A549 (cell line): ENCODE results near the gene TBC1D14.

Experiments
- CTCF ChIP-seq: fragments of >200 bp; sonication (Bioruptor Twin); formaldehyde crosslinking; IDR thresholded peaks from 3 replicates; pipeline ENCODE4 v1.5.1; 2016
- ESRRA ChIP-seq: fragments of 150-350 bp; IDR thresholded peaks from 2 replicates; pipeline ENCODE4 v1.6.1; 2014; ENCODE audit warnings: mild to moderate bottlenecking, low read length, borderline replicate concordance
- JUNB ChIP-seq: fragments of >200 bp; sonication (Bioruptor Twin); formaldehyde crosslinking; IDR thresholded peaks from 2 replicates; pipeline ENCODE4 v1.6.1; 2016
- POLR2A ChIP-seq: IDR thresholded peaks from 2 replicates; pipeline ENCODE4 v1.6.1; 2012; ENCODE audit warnings: mild to moderate bottlenecking, low read length
- RFX5 ChIP-seq: fragments of 450-650 bp; IDR thresholded peaks from 2 replicates; pipeline ENCODE4 v1.7.1; 2014; ENCODE audit warnings: antibody characterized with exemption, mild to moderate bottlenecking, moderate library complexity
- USF2 ChIP-seq: fragments of 450-650 bp; IDR thresholded peaks from 2 replicates; pipeline ENCODE4 v1.6.1; 2014; ENCODE audit warnings: antibody characterized with exemption

- no peak for TF ChIP-seq POLR2A
- TF ChIP-seq CTCF, result no peak
- no peak for TF ChIP-seq RFX5
- TF ChIP-seq USF2, result no peak
- no peak for TF ChIP-seq ESRRA
- TF ChIP-seq JUNB, result no peak
Measured at GRCh38 chr4:6914448-6914847, 4.8 kb downstream of the TBC1D14 start.
